ENCODE data around the gene GPR18.
A peak's percentile ranks its signal among the peaks of the same experiment; 100 is the strongest.

GPR18 gene

DNA sequence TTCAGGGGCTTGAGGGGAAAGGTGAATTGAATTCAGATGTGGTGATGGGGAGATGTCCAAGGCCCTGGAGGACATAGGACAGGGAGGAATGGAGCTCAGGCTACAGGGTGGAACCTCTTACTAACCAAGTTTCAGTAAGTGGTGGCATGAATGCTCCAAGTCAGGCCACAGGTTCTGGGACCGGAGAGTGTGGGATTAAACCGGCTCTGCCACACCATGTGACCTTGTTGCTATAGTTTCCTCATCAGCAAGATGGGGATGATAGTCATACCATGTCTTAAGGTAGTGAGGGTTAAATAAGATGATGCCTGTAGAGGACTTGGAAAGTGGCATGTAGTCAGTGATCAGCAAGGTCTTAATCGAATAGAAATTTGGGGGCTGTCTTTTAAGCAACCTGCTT, 32.7 kb upstream of the GPR18 start:
- DNase-seq (ENCODE audit: low read depth in 3 of 3), result no peak

DNA sequence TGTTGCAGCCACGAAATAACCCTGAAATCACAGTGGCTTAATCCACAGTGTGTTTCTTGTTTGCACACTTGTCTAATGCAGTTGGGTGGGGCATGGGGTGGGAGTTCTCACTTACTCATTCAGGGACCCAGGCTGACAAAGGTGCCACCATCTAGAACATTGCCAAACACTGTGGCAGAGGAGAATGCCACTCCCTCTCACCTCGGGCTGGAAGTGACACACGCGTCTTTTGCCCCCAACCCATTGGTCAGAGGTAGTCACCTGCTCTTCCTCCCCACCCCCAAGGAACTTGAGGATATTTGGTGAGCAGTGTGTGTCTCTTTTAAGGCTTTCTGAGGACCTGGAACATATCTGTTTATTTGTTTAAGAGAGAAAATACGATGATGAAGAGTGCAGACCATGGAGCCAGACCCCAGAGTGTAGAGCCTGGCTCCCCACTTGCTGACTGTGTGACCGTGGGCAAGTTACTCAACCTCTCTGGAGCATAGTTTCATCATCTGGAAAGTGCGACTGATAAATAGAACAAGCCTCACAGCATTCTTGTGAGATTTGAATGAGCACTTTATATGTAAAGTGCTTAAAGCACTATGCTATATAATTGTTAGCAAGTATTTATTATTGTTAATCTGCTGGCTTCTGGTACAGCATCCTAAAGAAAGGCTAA, 31.6 kb upstream of the GPR18 start:
- DNase-seq (ENCODE audit: low read depth in 3 of 3), result peak in 1 of 3 donors; percentile 55

DNA sequence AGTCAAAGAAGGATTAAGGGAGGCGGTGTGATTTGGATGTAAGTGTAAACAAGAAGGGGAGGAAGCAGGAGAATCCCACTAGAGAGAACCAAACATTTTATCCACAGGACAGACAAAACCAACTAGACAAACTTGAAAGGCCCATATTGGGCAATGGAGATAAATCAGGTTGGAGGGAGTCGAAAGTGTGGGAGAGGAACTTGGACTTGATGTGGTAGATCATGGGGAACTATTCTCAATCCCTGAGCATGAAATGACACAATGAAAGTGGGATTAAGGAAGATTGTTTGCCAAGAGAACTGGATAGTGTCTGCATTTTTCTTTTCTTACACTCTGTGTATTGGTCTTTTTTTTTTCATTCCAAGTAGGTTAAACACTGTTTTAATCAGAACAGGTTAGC, 31.1 kb upstream of the GPR18 start:
- no peak for DNase-seq (ENCODE audit: low read depth in 3 of 3)

DNA sequence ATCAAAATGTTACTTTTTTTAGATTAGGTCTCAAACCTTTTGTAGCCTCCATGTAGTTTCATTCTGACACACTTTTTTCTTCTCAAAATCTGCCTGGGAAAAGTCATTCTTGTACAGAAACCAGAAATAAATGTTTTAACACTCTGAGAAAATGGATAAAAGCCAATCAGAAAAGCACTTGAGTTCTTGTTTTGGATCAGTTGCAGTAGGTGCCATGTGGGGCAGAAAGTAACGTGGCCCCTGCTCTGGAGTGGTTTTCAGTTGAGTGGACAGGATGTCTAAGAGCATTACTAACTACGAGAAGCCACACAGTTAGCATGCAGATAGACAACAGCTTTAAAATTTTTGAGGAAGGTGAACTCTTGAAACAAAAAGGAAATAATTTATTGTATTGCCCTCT, 29.9 kb upstream of the GPR18 start:
- DNase-seq (ENCODE audit: low read depth in 3 of 3), result peak in 1 of 3 donors; percentile 59

DNA sequence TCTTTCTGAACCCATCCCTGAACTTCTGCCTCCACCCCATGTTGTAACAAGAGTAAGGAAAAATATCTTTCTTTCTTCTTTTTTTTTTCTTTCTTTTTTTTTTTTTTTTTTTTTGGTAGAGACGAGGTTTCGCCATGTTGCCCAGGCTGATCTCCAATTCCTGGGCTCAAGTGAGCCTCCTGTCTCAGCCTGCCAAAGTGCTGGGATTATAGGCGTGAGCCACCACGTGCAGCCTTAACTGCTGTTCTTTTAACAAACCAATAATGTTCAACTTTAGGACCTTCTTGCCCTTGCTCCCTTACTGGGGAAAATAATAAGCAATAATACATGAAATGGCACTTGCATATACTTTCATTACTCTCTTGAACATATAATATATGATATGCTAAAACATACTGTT, 29.4 kb upstream of the GPR18 start:
- no peak for DNase-seq (ENCODE audit: low read depth in 3 of 3)

DNA sequence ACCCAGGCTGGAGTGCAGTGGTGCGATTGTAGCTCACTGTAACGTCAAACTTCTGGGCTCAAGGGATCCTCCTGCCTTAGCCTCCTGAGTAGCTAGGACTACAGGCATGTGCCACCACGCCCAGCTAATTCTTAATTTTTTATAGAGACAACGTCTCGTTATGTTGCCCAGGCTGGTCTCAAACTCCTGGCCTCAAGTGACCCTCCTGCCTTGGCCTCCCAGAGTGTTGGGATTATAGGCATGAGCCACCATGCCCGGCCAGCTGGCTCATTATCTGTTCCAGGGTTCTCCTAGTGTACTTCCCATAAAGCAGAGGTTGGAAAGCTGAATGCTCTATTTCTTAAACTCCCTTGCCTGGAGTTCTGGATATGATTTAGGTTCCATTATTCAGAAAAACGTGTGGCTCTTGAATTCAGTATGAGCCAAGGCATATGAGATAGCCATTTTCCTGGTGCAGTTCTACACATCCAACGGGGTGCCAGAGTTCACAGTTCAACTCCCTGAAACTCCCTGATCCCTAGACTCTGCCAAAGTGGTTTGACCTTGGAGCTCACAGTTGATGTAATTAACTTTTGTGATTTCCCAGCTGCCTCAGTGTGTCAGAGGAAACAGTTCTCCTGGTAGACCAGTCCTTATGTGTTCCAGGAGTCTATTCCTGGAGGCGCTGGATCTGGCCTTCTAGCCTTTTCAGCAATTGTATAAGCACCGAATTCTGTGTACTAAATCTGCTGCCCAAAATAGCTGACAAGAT, 27.4 kb upstream of the GPR18 start:
- DNase-seq (ENCODE audit: low read depth in 3 of 3), result no peak

DNA sequence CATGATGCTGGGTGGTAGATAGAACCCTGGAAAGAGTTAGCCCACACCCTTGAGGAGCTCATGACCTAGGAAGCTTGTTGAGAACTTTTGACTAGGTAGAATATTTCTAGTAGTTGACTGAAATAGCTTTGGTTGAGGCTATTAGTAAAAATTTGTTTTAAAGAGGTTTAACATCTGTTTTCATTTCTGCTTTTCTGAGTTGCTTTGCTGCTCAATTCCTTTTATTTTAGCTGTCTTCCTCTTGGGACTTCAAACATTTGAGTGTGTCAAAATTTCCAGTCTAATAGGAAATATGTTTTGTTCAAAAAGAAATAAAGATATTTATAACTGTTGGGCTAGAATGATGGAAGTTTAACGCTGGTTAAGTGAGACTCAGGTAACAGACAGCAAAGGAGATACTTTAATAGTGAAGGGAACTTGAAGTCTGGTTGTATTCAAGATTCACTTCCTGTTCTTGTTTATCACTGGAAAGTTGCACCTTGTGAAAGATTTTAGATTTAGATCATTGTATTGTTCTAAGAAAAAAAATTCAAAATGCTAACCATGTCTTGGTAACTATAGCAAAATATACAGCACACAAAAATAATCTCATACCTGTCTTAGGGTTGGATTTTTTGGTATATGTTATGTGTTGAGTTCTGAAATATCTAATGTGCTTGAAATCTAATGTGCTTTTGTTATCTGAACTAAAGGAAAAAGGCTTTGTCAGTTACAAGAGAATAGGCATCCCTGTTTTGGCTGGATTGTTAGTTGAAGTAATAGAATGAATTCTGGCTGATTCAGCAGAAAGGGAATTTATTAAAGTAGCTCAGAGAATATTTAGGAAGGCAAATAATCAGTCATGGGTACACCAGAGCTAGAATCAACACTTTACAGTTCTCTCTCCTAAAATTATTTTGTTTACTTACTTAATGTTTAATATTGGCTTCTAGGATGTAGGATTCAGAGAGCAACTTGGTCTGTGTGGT, 24.4 kb upstream of the GPR18 start:
- no peak for DNase-seq (ENCODE audit: low read depth in 3 of 3)

DNA sequence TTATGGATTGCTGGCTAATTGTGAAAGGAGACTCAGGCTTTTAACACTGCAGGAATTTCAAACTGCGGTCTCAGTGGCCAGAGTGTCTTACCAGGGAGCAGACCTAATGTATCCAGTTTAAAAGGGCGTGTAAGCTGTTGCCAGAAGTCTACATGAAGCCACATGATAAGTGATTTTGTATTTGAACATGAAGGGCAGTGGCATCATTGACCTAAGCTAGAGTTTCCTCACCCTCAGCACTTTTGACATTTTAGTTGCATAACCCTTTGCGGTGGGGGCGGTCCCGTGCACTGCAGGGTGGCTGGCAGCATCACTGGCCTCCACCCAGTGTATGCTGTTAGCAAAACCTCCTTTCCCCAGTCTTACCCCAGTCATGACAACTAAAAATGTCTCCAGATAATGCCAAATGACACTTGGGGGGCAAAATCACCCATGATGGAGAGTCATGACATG, 23.7 kb upstream of the GPR18 start:
- no peak for DNase-seq (ENCODE audit: low read depth in 3 of 3)

DNA sequence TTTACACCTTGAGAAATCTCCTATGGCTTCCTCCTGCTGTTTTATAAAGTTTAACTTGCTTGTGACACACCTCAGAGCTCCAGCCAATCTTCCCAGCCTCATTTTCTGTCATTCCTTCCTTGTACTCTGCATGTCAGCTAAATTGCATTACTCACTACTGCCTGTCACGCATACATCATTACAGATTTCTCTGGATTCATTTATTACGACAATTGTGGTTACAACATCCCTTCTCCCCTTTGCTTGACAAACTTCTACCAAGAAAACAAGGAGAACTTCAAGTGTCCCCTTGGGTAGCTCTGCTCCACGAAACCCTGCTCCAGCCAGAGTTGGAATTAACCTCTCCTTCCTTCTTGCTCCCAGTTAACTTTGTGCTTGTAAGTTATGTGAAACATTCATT, 22.0 kb upstream of the GPR18 start:
- no peak for DNase-seq (ENCODE audit: low read depth in 3 of 3)

DNA sequence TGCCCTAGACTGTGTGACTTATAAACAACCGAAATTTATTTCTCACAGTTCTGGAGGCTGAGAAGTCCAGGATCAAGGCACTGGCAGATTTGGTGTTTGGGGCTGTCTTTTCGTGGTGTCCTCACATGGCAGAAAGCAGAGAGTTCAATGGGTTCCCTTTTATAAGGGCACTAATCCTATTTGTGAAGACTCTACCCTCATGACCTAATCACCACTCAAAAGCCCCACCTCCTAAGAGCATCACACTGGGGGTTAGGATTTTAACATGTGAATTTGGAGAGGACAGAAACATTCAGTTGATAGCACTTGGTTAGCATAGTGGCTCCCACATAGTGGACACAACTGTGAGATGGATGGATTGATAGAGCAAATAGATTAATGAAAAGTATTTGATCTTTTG, 21.5 kb upstream of the GPR18 start:
- no peak for DNase-seq (ENCODE audit: low read depth in 3 of 3)

DNA sequence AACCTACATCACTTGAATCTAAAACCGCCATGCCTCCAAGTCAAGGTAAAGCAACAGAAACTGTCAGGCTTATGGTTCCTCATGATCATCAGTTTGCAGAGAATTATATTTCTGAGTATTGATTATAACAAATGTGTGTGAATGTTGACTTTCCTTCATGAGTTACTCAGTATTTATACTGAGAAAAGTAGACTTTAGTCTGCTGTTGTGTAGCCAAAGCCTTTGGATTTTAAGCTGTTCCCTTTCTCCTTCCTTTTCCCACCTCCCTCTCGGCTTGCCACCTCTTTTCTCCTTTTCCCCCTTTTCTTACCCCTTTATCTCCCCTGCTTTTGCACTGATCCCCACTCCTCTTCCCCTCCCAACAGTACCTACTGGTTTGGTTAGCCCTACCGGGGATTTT, 20.7 kb upstream of the GPR18 start:
- no peak for DNase-seq (ENCODE audit: low read depth in 3 of 3)

DNA sequence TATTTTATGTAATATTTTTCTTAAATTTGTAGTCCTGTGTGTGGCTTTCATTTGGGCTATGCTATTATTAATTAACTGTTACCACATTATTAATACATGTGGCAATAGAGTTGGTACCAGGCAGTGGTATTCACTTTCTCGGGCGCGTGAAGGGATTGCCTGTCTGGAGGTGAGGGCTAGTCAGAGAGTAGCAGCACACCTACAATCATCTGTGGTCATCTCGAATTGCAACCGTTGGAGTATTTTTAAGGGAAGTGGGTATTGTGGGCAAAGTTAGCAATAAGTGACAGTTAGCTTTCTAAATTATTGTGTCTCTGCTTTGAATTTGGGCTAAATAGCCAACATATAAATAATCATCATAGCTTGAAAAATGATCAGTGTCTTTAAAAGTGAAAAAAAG, 20.0 kb upstream of the GPR18 start:
- no peak for DNase-seq (ENCODE audit: low read depth in 3 of 3)

DNA sequence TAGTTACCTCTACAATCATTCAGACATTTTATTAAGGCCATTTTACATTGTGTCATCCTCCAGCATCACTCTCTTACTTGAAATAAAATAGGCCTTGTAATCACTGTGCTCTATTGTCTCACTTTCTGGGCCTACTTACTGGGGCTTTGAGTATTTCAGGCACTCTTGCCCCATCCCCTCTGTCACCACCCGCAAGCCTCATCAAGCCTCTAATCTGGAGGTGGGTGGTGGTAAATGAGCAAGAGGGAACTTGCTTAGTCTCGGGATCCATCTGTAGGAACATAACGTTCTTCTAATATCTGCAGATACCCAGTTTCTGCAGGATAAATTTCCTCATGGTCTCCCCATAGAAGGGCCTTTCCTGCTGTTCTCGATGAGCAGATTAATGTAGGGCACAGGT, 19.4 kb upstream of the GPR18 start:
- DNase-seq (ENCODE audit: low read depth in 3 of 3), result no peak

DNA sequence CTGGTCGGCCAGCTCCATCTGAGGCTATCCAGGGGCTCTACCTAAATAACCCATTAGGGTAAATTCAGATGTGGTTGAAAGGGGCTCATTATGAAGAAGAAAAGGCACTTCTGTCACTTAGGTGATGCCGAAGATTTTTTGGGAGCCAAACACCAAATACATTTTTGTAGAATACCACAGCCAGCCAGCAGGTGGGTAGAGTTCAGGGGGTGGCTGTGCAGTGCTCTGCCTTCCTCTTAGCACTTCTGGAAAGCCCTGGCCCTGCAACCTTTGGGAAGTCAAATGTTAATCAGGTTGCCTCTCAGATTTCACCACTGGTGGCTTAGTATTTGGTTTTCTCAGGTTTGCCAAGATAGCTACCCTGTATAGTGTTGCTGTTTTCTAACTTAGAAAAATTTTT, 18.5 kb upstream of the GPR18 start:
- DNase-seq (ENCODE audit: low read depth in 3 of 3), result no peak

DNA sequence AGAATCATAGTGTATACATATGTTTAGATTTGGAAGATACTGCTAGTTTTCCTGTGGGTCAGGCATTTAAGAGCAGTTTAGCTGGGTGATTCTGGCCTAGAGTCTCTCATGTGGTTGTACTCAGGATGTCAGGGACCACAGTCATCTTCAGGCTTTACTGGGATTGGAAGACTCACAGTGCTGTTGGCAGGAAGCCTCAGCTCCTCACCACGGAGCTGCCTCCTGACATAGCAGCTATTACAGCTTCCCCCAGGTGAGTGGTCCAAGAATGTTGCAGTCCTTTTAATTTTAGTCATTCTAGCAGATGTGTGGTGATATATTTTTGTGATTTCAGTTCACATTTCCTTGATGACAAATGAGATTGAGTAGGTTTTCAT, 16.9 kb upstream of the GPR18 start:
- DNase-seq (ENCODE audit: low read depth in 3 of 3), result no peak

DNA sequence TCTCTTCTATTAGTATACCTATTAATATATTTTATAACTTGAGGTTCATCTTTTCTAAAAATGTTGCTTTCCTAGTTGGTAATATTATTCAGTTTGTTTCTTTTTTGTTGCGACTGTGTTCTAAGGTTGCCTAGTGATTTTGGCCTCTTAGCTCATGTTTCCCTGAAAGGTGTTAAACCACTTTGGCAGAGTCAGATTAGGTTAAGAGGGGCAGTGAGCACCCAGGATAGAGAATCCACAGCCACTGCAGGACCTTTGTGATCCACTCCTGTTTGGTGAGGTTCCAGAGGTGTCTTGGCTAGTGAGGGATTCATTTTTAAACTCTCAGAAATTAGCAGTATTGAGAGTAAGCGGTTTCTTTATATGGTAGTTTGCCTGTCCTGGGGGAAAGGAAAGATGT, 14.9 kb upstream of the GPR18 start:
- no peak for DNase-seq (ENCODE audit: low read depth in 3 of 3)

DNA sequence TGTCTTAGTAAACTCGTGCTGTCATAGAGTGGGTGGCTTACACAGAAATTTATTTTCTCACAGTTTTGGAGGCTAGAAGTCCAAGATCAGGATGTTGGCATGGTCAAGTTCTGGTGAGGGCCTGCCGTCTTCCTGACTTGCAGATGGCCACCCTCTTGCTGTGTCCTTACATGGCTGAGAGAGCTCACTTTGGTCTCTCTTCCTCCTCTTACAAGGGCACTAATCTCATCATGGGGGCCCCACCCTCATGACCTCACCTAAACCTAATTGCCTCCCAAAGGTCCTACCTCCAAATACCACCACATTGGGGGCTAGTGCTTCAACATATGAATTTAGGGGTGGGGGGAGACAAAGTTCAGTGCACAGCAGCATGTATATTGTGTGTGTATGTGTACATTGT, 14.3 kb upstream of the GPR18 start:
- DNase-seq (ENCODE audit: low read depth in 3 of 3), result no peak

DNA sequence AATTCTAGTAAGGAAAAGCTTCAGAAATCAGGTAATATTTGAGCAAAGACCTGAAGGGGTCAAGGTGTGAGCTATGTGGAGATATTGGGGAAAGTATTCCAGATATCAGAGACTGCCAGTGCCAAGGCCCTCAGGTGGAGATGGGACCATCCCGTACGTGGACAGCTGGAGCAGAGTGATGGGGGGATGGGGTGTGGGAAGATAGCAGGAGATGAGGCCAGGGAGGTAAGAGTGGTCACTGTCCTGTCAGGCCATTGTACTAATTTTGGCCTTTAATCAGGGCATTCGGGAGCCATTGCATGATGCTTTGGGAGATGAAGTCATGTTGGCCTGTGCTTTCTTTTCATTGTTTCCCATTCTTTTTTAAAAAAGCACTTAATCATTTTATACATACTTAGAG, 13.1 kb upstream of the GPR18 start:
- DNase-seq (ENCODE audit: low read depth in 3 of 3), result no peak

DNA sequence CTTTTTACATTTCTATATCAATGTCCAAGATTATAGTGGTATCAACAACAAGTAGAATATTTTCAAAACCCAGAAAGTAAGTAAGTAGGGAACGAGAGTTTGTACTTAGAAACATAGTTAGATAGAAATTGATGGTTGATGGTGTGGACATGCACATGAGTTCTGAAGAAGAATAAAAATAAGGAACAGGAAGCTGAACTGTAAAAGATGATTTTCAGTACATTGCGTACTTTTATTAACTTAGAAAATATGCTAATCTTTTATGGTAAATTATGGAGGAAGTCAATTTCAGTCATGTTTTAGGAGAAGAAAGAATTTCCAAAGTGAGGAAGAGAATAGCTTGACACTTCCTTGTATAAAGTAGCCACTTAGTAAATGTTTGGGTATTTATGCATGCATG, 12.3 kb upstream of the GPR18 start:
- no peak for DNase-seq (ENCODE audit: low read depth in 3 of 3)

DNA sequence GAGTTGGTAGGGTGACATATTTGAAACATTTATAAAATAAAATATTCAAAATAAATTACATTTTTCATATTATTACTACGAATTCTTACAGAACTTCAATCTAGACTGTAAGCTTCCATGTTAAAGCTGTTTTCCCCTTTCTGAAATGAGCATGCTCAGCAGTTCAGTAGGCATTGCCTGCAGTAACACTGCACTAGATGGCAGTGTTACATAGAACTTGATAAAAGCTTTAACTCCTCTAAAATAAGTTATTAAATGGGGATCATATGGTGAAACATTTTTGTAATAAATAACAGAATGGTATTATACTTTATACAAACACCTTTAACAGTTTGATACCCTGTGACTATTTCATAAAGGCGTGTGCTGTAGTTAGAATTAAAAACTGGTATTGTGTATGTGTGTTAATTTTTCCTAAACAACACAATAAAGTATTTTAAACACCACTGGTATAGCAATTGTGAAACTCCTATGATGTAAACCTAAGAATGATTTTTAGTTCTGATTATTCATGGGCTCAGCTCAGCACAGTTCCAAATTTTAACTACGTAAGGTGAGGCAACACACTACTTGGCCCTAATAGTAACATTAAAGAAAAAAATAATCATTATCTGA, 11.6 kb upstream of the GPR18 start:
- DNase-seq (ENCODE audit: low read depth in 3 of 3), result no peak

DNA sequence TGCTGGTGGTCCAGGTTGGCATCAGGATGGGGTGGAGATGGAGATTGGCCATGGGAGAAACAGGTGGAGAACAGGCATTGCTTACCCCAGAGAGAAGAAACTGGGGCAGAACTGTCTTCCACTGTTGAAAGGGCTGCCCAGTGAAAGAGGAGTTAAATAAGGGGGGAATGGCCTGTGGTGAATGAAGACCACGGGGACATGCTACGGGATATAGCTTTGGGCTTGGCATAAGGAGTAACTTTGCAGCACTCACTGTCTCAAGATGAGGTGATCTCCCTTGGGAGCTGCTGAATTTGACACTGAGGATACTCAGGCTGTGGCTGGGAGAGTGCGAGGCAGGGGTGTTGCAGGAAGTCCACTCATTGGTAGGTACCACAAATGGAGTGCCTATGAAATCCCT, 10.6 kb upstream of the GPR18 start:
- DNase-seq (ENCODE audit: low read depth in 3 of 3), result no peak

DNA sequence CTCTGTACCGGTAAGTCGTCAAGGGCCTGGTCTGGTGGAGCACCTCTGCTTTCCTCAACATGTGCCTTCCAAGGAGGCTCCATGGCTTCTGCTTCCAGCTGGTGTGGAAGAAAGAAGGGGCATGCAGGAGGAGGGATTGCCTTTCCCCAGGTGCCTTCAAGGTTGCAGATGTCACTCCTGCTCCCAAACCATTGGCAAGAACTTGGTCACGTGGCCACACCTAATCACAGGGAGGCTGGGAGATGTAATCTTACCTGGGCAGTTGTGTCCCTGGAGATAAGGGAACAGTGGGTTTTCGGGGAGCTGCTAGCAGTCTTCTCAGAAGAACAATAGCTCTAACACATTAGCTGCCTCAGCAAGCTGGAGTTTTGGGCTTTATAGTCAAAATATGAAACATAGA, 9.7 kb upstream of the GPR18 start:
- no peak for DNase-seq (ENCODE audit: low read depth in 3 of 3)
